CD14-positive monocyte (primary cell): ENCODE measurements around the gene PELO. TPM values are rescaled to one million over a fixed set of nuclear protein-coding genes. Genes with fewer than 3 reads are reported as not detected.

Experiments used
- DNase-seq, 3 donors: peaks; one replicate each; pipeline ENCODE4 v3.0.0-alpha.2; 2011 to 2022
- H2AFZ ChIP-seq: 2 replicates; pipeline ENCODE4 v1.6.0; 2012; ENCODE audit warnings: mild to moderate bottlenecking, low read depth, low read length, inconsistent platforms; ENCODE audit not compliant: insufficient read depth, poor library complexity, severe bottlenecking
- H3K27ac ChIP-seq, 2 donors: 1 replicate in 1 of 2; 2 replicates in 1 of 2; pipeline ENCODE4 v1.5.1; 2012 to 2013; ENCODE audit warnings: low read length in 2 of 2, control low read depth in 1 of 2, inconsistent platforms in 1 of 2, low read depth in 1 of 2, mild to moderate bottlenecking in 1 of 2
- H3K27me3 ChIP-seq, 2 donors: one replicate each; pipeline versions ENCODE4 v1.6.0 to v1.6.1; 2011 to 2013; ENCODE audit warnings: low read length in 2 of 2; ENCODE audit not compliant: control insufficient read depth in 2 of 2, insufficient read depth in 2 of 2
- H3K36me3 ChIP-seq, 2 donors: replicated peaks in 1 of 2; 1 replicate in 1 of 2; 2 replicates in 1 of 2; pipeline versions ENCODE4 v1.5.1 to v1.6.1; 2012 to 2013; ENCODE audit warnings: low read length in 2 of 2, control low read depth in 1 of 2, inconsistent platforms in 1 of 2, mild to moderate bottlenecking in 1 of 2; ENCODE audit not compliant: insufficient read depth in 2 of 2, control insufficient read depth in 1 of 2
- H3K4me1 ChIP-seq, 2 donors: 1 replicate in 1 of 2; 2 replicates in 1 of 2; pipeline versions ENCODE4 v1.5.1 to v1.6.1; 2012 to 2013; ENCODE audit warnings: low read length in 2 of 2, control low read depth in 1 of 2, inconsistent platforms in 1 of 2, mild to moderate bottlenecking in 1 of 2, moderate library complexity in 1 of 2; ENCODE audit not compliant: insufficient read depth in 2 of 2, control insufficient read depth in 1 of 2
- H3K4me2 ChIP-seq: replicated peaks from 2 replicates; pipeline ENCODE3; 2012; ENCODE audit warnings: low read length, moderate library complexity, mild to moderate bottlenecking; ENCODE audit not compliant: poor library complexity, severe bottlenecking; ENCODE audit errors: extremely low read depth
- H3K4me3 ChIP-seq, 3 experiments: fragments of 200-600 bp in 1 of 3; sonication (generic) in 1 of 3; replicated peaks in 1 of 3; 1 replicate in 2 of 3; 2 replicates in 1 of 3; pipeline ENCODE4 v1.5.1; 2011 to 2013; ENCODE audit warnings: low read length in 3 of 3, mild to moderate bottlenecking in 3 of 3, control low read depth in 2 of 3, low read depth in 2 of 3, inconsistent platforms in 1 of 3, moderate library complexity in 1 of 3
- H3K79me2 ChIP-seq: 2 replicates; pipeline ENCODE4 v1.6.0; 2012; ENCODE audit warnings: mild to moderate bottlenecking, control low read depth, inconsistent platforms, low read length, moderate library complexity; ENCODE audit not compliant: insufficient read depth
- H3K9ac ChIP-seq: 2 replicates; pipeline ENCODE4 v1.6.0; 2017; ENCODE audit warnings: low read length, mild to moderate bottlenecking; ENCODE audit not compliant: insufficient read depth, poor library complexity, severe bottlenecking
- H3K9me3 ChIP-seq, 2 donors: replicated peaks in 1 of 2; 1 replicate in 1 of 2; 2 replicates in 1 of 2; pipeline versions ENCODE4 v1.5.1 to v1.6.1; 2012 to 2013; ENCODE audit warnings: low read length in 2 of 2, control low read depth in 1 of 2; ENCODE audit not compliant: control insufficient read depth in 1 of 2, insufficient read depth in 1 of 2
- H4K20me1 ChIP-seq: 2 replicates; pipeline ENCODE4 v1.6.0; 2012; ENCODE audit warnings: mild to moderate bottlenecking, low read length, control low read depth, moderate library complexity; ENCODE audit not compliant: insufficient read depth
- H3K27ac Mint-ChIP-seq, 7 donors: one replicate each; pipeline ENCODE4 v1.8.0; 2020; ENCODE audit warnings: mild to moderate bottlenecking in 7 of 7, mixed read lengths in 7 of 7, moderate library complexity in 6 of 7, inconsistent platforms in 2 of 7
- H3K27me3 Mint-ChIP-seq, 3 donors: one replicate each; pipeline ENCODE4 v1.8.0; 2021 to 2022; ENCODE audit warnings: low read depth in 3 of 3, mild to moderate bottlenecking in 3 of 3, mixed read lengths in 3 of 3, moderate library complexity in 3 of 3, inconsistent platforms in 1 of 3
- H3K36me3 Mint-ChIP-seq, 2 donors: one replicate each; pipeline ENCODE4 v1.8.0; 2020; ENCODE audit warnings: mixed read lengths in 2 of 2, inconsistent platforms in 1 of 2, mild to moderate bottlenecking in 1 of 2
- H3K4me1 Mint-ChIP-seq: one replicate; pipeline ENCODE4 v1.8.0; 2020; ENCODE audit warnings: mild to moderate bottlenecking, mixed read lengths
- H3K4me3 Mint-ChIP-seq, 2 donors: one replicate each; pipeline ENCODE4 v1.8.0; 2020; ENCODE audit warnings: mild to moderate bottlenecking in 2 of 2, mixed read lengths in 2 of 2, moderate library complexity in 1 of 2
- H3K9me3 Mint-ChIP-seq, 7 donors: one replicate each; pipeline ENCODE4 v1.8.0; 2020 to 2022; ENCODE audit warnings: mixed read lengths in 7 of 7, mild to moderate bottlenecking in 6 of 7, moderate library complexity in 6 of 7, inconsistent platforms in 2 of 7
- WGBS: methylation state at CpG from one replicate; pipeline ENCODE4 v1.1.5; 2013; ENCODE audit warnings: missing lambda C conversion rate; ENCODE audit not compliant: insufficient coverage; 5-methylcytosine and 5-hydroxymethylcytosine counted together
- intact Hi-C, 2 donors: fragments of 100-400 bp; cut with micrococcal nuclease; formaldehyde crosslinking; loops; one replicate each; pipeline versions ENCODE4 v1.15.0 to v1.15.1; 2023
- polyA plus RNA-seq, 3 donors: library from polyadenylated mRNA; depleted of rRNA in 1 of 3; unstranded in 2 of 3; stranded (reverse) in 1 of 3; fragments of 300-500 nt in 2 of 3; fragments of >200 nt in 1 of 3; fragmentation: Illumina TruSeq in 2 of 3; gene quantifications; 1 replicate in 2 of 3; 2 replicates in 1 of 3; pipeline ENCODE4 v1.2.3, GENCODE V29; 2012 to 2021
- TF ChIP-seq, protein P1 (sequence below): fragments of 200-600 bp; IDR thresholded peaks from one replicate; pipeline ENCODE4 v1.8.0; 2022; ENCODE audit warnings: antibody characterized with exemption, mild to moderate bottlenecking

Gene PELO
- polyA plus RNA-seq, 3 donors, result 1.8 to 4.4 (median 2.1) TPM

- peaks cover 0 to 3% (median 0%) of the 10 kb centered on the region in 7 donors for H3K9me3 Mint-ChIP-seq
- DNase-seq, result no peak
- no peaks in the 10 kb centered on the region for H3K36me3 Mint-ChIP-seq
- WGBS, result 100% methylated on average over 1 of the region's 2 CpGs
- H3K79me2 ChIP-seq, result no peaks in the 10 kb centered on the region
- H3K4me3 ChIP-seq, result no peak overlapping the region
- H3K4me2 ChIP-seq, result no peak overlapping the region
- no peaks in the 10 kb centered on the region for H3K27me3 ChIP-seq
- H3K36me3 ChIP-seq, result no peaks in the 10 kb centered on the region
- TF ChIP-seq, protein P1, sequence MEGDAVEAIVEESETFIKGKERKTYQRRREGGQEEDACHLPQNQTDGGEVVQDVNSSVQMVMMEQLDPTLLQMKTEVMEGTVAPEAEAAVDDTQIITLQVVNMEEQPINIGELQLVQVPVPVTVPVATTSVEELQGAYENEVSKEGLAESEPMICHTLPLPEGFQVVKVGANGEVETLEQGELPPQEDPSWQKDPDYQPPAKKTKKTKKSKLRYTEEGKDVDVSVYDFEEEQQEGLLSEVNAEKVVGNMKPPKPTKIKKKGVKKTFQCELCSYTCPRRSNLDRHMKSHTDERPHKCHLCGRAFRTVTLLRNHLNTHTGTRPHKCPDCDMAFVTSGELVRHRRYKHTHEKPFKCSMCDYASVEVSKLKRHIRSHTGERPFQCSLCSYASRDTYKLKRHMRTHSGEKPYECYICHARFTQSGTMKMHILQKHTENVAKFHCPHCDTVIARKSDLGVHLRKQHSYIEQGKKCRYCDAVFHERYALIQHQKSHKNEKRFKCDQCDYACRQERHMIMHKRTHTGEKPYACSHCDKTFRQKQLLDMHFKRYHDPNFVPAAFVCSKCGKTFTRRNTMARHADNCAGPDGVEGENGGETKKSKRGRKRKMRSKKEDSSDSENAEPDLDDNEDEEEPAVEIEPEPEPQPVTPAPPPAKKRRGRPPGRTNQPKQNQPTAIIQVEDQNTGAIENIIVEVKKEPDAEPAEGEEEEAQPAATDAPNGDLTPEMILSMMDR, result no peak
- no peak overlapping the region for H3K4me3 Mint-ChIP-seq
- no peak overlapping the region for H3K9ac ChIP-seq
- no peaks in the 10 kb centered on the region for H4K20me1 ChIP-seq
- intact Hi-C loops, result no loop called here
- peaks cover 7% of the 10 kb centered on the region for H3K4me1 Mint-ChIP-seq
- peaks cover 7 to 11% of the 10 kb centered on the region in 2 donors for H3K4me1 ChIP-seq
- no peaks in the 10 kb centered on the region for H3K9me3 ChIP-seq
- no peak overlapping the region for H3K27ac ChIP-seq
- no peak overlapping the region for H2AFZ ChIP-seq
- peaks cover 0 to 4% (median 4%) of the 10 kb centered on the region in 3 donors for H3K27me3 Mint-ChIP-seq
- no peak overlapping the region for H3K27ac Mint-ChIP-seq
These were observed 33.7 kb upstream of the PELO start for GRCh38 chr5:52754051-52754450.

DNA sequence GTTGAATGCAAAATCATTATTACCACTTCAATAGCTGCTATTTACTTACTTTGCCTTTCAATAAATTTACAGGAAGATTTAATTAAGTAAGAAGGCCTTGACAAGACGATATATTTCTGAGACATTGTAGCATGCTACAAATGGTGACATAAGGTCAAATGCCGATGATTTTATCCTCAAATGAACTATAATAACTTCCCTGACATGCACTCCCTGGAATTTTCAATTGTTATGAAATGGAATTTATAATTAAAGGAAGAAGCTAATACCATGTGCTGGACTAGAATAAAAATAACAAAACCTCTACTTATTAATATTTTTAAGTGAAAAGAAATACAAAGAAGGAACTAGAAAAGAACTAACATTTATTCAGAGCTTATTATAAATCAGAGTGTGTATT, 30.2 kb upstream of the PELO start:
- H3K27me3 Mint-ChIP-seq, result peaks cover 0 to 2% (median 2%) of the 10 kb centered on the region in 3 donors
- no peak overlapping the region for H3K27ac Mint-ChIP-seq
- WGBS, result no CpG with 5 or more reads among the region's 2 CpGs
- peaks cover 10% of the 10 kb centered on the region for H3K4me1 Mint-ChIP-seq
- TF ChIP-seq, protein P1, result no peak
- no peaks in the 10 kb centered on the region for H3K9me3 ChIP-seq
- H3K9me3 Mint-ChIP-seq, result peaks cover 0 to 3% (median 0%) of the 10 kb centered on the region in 7 donors
- no peak overlapping the region for H3K4me3 Mint-ChIP-seq
- peaks cover 8 to 14% of the 10 kb centered on the region in 2 donors for H3K4me1 ChIP-seq
- no peak overlapping the region for H2AFZ ChIP-seq
- no peak overlapping the region for H3K4me3 ChIP-seq
- H3K4me2 ChIP-seq, result no peak overlapping the region
- no peaks in the 10 kb centered on the region for H3K36me3 Mint-ChIP-seq
- intact Hi-C loops, result no loop called here
- H4K20me1 ChIP-seq, result no peaks in the 10 kb centered on the region
- no peak overlapping the region for H3K9ac ChIP-seq
- no peaks in the 10 kb centered on the region for H3K36me3 ChIP-seq
- no peak overlapping the region for H3K27ac ChIP-seq
- no peaks in the 10 kb centered on the region for H3K27me3 ChIP-seq
- no peak for DNase-seq
- no peaks in the 10 kb centered on the region for H3K79me2 ChIP-seq
